Middle frontal gyrus (tissue), 1 donor: ENCODE measurements around the gene IFNA8.
"Not testable (repeated sequence)": the region's sequence is repeated elsewhere in the genome, so short reads cannot be mapped to it uniquely, and the experiment has no call there.

Experiments
- DNase-seq: peaks from one replicate; pipeline ENCODE4 v3.0.0-alpha.2; 2015; ENCODE audit warnings: low spot score; ENCODE audit errors: extremely low spot score

The IFNA8 gene

GRCh38 chr9:21408817-21409216 lies at the start of gene IFNA8:
Gene IFNA8 (plus strand): TSS chr9:21409117. CDS start chr9:21409177, 60 bp downstream.
- DNase-seq = no peak

DNA sequence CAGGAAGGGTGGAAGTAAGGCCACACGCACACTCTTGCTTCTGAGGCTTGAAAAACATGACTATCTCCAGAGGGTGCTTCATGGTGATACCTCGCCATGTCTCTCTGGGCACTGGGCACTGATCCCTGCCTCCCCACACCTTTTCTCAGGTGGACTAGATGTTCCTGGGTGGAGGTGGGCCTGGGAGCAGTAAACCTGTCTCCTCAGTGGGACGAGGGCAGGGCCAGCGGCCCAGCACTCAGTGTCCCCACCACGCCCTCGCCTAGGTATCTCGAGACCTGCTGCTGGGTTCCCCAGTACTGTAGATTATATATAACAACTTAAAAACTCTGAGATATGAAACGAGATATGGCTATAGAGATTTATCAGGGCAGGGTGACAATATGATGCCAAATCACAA lies 46.6 kb upstream of the IFNA8 start:
- no peak for DNase-seq

- not testable (repeated sequence) for DNase-seq
Observed at GRCh38 chr9:21367169-21367568, 41.7 kb upstream of the IFNA8 start.

DNA sequence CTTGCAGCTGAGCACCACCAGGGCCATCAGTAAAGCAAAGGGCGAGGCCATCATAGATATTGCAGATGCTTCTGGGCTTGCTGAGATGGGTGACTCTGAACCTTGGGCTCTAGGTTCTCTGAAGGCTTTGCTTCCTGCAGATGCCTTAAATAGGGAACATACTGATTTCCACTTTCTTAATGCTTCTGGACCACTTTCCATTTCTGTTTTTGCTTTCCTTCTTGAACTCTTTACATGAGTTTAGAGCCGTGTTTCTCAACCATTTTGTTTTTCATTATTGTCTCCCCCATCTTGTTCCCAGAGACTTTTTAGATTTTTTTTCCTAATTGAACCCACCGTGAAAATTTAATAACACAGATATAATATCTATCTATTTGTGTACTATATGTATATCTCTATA lies 41.0 kb upstream of the IFNA8 start, which contains the start of gene IFNA13:
Gene IFNA13, minus strand, starts transcription at position 101 of the 400 bp plus-strand sequence. Its CDS starts 47 bp downstream, at position 54.
- no peak for DNase-seq

DNA sequence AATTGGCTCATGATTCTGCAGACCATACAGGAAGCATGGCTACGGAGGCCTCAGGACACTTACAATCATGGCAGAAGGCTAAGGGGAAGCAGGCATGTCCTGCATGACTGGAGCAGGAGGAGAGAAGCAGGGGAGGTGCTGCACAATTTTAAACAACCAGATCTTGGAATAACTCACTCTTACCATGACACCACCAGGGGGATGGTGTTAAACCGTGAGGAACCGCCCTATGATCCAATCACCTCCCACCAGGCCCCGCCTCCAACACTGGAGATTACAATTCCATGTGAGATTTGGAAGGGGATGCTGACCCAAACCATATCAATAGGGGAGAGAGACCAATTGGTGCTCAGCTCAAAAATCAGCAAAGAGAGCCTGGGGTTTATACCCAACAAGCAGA lies 37.5 kb upstream of the IFNA8 start:
- not testable (repeated sequence) for DNase-seq

- DNase-seq = no peak
Observed at GRCh38 chr9:21381448-21382339, 27.2 kb upstream of the IFNA8 start.

- DNase-seq = no peak
Observed at GRCh38 chr9:21383627-21384026, 25.3 kb upstream of the IFNA8 start.

DNA sequence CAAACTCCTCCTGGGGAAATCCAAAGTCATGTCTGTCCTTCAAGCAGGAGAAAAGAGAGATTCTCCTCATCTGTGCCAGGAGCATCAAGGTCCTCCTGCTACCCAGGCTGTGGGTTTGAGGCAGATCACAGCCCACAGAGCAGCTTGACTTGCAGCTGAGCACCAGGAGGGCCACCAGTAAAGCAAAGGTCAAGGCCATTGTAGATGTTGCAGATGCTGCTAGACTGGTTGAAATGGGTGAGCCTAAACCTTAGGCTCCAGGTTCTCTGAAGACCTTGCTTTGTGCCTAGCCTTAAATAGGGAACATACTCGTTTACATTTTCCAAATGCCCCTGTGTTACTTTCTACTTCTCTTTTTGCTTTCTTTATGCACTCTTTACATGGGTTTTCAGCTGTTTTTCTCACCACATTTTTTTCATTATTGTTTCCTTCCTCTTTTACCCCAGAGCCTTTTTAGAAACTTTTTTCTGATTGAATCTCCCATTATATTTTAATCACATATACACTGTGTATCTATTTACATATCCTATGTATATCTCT lies 23.7 kb upstream of the IFNA8 start, which contains the start of gene IFNA2:
Gene IFNA2, minus strand, starts transcription at position 268 of the 540 bp plus-strand sequence. Its CDS starts 69 bp downstream, at position 199.
- DNase-seq = no peak

DNA sequence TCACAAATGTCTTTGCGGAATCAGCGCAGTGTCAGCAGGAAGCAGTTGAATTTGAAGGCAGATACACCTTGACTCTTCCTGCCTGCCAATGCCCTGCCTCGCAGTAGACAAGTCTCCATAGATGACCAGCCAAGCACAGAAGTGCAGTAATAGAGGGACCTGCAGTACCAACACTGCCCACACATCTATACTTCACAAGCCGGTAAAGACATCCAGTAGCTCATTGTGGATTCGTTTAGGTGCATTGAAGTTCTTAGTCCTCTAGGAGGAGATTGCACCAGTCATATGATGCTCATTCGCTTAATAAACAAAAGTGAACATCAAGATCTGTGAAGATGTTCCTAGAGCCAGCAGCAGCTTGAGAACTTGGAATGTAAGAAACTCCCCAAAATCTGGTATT lies 16.6 kb upstream of the IFNA8 start:
- DNase-seq = no peak

GRCh38 chr9:21395778-21396717 lies 12.9 kb upstream of the IFNA8 start:
- no peak for DNase-seq

- no peak for DNase-seq
Observed at GRCh38 chr9:21398955-21399489, 9.9 kb upstream of the IFNA8 start.

DNA sequence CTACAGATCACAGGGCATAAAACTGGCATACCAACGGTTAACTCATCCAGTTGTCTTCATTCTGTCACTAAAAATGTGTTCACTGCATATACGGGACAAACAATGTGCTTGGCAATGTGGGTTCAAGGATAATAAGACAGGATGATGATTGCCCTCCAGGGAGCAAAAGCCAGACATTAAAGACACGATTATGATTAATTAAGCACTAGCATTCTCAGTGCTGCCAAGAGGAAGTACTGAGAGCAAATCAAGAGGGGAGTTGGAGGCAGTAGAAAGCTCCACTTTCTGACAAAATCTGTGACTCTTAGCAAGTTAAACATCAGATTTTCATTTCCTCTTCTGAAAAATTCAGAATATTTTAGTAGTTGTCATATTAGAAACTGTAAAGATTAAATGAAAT lies 9.0 kb upstream of the IFNA8 start:
- DNase-seq = no peak

- no peak for DNase-seq
Observed at GRCh38 chr9:21402386-21403251, 6.3 kb upstream of the IFNA8 start.

GRCh38 chr9:21404146-21404545 lies 4.8 kb upstream of the IFNA8 start:
- no peak for DNase-seq

GRCh38 chr9:21412107-21412506 lies 3.2 kb downstream of the IFNA8 start:
- DNase-seq = no peak

- DNase-seq = no peak
Observed at GRCh38 chr9:21413151-21413550, 4.2 kb downstream of the IFNA8 start.

GRCh38 chr9:21413624-21414023 lies 4.7 kb downstream of the IFNA8 start:
- no peak for DNase-seq

- no peak for DNase-seq
Observed at GRCh38 chr9:21414220-21414940, 5.5 kb downstream of the IFNA8 start.

DNA sequence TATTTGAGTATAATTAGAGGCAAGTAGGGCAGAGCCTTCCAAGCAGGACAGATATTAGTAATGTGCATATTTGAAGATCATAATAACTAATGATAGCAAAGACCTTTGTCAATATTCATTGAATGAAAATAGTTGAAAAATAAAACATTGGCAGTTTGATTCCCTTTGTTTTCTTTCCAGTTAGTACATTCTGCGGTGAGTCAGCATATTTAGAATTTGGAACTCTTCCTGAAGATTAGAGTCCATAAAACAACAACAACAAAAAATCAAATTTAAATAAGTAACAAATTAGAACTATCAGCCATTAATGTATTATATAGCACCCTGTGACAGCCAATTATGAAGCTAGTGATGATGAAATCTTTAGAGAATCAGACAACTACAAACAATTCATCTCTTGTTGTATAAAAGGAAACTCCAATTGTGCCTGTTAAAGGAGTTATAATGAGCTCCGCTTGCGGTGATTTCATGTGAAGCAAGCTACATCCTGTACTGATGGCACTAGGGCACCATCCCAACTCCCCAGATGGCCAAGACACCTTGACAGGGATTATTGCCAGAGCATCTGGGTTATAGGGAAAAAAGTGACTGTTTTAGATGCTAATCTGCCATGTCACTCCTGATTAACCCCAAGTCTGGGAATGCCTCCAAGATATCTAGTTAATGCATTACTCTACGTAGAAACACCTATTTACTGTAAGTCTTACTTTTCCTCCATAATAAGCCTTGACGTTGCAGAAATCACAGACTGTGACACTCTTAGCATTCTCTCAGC lies 6.8 kb downstream of the IFNA8 start:
- DNase-seq = no peak
